Measurements from ENCODE around the gene HMGXB3. TPM values are rescaled to one million over a fixed set of nuclear protein-coding genes. Genes with fewer than 3 reads are reported as not detected.

The HMGXB3 gene
- total and polyA plus RNA-seq, 8 donors = 27.5 to 53.3 (median 41.7) TPM

DNA sequence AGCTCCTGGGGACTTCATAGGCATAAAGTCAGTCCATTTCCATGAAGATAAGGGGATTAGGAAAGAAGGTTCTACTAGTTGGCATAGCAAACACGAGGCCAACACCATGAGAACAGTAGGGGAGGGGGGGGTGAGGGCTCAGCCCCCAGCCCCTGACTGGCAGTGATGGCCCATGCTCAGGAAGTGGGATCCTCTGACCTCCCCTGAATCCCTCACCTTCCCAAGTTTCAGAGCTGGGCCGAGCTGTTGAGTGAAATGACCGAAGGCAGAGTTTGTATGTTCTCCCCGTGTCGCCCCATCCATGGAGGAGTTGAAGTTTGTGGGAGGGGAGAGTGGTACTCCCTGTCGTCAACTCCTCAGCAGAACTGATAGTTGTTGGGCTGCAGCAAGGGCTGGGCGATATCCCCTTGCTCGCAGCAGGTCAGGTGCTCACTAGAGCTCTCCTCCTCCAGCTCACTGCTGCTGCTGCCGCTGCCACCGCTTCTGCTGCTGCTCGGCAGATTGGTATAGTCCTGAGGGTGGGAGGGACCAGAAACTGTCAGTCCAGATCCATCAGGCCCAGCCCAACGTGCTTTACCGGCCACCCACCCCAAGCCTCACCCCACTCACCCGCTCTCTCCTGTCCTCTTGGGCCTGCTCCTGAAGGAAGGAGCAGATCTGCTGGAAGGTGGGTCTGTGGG lies 53.3 kb downstream of the HMGXB3 start:
- H3K4me1 ChIP-seq = peaks cover 0 to 29% of the 10 kb centered on the region in 2 donors
- ATAC-seq (no peak), DNase-seq (no peak)
- H3K27me3 ChIP-seq = no peaks in the 10 kb centered on the region
- intact Hi-C loops (cut with DNase I) = no loop called here
- no peaks in the 10 kb centered on the region for H3K9me3 ChIP-seq
- TF ChIP-seq, protein P1, sequence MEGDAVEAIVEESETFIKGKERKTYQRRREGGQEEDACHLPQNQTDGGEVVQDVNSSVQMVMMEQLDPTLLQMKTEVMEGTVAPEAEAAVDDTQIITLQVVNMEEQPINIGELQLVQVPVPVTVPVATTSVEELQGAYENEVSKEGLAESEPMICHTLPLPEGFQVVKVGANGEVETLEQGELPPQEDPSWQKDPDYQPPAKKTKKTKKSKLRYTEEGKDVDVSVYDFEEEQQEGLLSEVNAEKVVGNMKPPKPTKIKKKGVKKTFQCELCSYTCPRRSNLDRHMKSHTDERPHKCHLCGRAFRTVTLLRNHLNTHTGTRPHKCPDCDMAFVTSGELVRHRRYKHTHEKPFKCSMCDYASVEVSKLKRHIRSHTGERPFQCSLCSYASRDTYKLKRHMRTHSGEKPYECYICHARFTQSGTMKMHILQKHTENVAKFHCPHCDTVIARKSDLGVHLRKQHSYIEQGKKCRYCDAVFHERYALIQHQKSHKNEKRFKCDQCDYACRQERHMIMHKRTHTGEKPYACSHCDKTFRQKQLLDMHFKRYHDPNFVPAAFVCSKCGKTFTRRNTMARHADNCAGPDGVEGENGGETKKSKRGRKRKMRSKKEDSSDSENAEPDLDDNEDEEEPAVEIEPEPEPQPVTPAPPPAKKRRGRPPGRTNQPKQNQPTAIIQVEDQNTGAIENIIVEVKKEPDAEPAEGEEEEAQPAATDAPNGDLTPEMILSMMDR (IDR thresholded peaks at IDR 0.05) = no peak
- peaks cover 0 to 85% of the 10 kb centered on the region in 2 donors for H3K36me3 ChIP-seq
- no peak overlapping the region for H3K4me3 ChIP-seq
- H3K27ac ChIP-seq = peak overlapping the region in 1 of 2 donors; percentile 46

DNA sequence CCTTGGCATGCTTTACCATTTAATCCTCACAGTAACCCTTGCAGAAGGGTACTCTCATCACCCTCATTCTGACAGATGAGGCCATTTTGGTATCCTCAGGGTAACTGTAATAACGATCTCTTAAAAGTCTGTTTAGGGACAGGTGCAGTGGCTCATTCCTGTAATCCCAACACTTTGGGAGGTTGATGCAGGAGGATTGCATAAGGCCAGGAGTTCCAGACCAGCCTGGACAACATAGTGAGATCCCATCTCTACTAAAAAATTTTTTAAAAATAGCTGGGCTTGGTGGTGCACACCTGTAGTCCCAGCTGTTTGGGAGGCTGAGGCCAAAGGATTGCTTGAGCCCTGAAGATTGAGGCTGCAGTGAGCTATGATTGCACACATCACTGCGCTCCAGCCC lies 54.0 kb downstream of the HMGXB3 start:
- DNase-seq (no peak), ATAC-seq (no peak)
- TF ChIP-seq, protein P1 (IDR thresholded peaks at IDR 0.05) = no peak
- no peak overlapping the region for H3K4me3 ChIP-seq
- no peak overlapping the region for H3K27ac ChIP-seq
- peaks cover 0 to 80% of the 10 kb centered on the region in 2 donors for H3K36me3 ChIP-seq
- H3K27me3 ChIP-seq = no peaks in the 10 kb centered on the region
- peaks cover 0 to 36% of the 10 kb centered on the region in 2 donors for H3K4me1 ChIP-seq
- no peaks in the 10 kb centered on the region for H3K9me3 ChIP-seq
- intact Hi-C loops (cut with DNase I) = no loop called here

DNA sequence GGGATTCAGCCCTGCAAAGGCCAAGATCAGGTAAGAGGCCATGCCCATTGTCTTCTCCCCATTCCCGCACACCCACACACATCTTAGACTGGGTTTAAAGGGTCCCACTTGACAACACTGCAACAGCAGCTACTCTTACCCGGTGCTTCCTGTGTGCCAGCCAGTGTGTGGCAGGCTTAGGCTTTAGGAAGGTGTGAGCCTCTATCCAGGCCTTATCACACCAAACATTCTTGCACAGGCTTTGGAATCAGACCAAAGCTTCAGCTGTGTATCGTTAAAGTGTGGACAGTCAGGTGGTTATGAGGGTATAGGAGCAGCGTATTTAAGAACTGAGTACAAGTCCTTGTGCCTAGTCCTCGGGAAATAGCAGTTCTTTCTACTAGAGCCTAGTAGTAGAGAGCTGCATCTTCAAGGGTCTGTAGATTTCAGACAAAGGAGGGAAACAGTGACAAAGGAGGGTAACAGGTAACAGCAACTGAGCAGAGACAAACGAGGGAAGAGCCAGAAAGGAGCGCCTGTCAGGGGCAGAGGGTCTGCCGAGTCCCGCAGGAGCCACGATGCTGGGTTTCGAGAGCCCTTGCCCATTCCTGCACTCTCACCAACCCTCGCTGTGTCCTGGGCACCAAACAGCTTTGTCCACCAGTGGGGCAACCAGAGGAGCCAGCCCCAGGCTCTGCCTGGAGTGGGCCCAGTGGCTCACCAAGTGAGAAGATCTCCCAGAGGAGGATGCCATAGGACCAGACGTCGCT lies 55.0 kb downstream of the HMGXB3 start:
- intact Hi-C loops (cut with DNase I) = no loop called here
- no peak overlapping the region for H3K27ac ChIP-seq
- no peaks in the 10 kb centered on the region for H3K27me3 ChIP-seq
- H3K9me3 ChIP-seq = no peaks in the 10 kb centered on the region
- H3K4me3 ChIP-seq = no peak overlapping the region
- peaks cover 0 to 39% of the 10 kb centered on the region in 2 donors for H3K4me1 ChIP-seq
- no peak for DNase-seq
- TF ChIP-seq, protein P1 (IDR thresholded peaks at IDR 0.05) = no peak
- peaks cover 0 to 77% of the 10 kb centered on the region in 2 donors for H3K36me3 ChIP-seq
- no peak for ATAC-seq

DNA sequence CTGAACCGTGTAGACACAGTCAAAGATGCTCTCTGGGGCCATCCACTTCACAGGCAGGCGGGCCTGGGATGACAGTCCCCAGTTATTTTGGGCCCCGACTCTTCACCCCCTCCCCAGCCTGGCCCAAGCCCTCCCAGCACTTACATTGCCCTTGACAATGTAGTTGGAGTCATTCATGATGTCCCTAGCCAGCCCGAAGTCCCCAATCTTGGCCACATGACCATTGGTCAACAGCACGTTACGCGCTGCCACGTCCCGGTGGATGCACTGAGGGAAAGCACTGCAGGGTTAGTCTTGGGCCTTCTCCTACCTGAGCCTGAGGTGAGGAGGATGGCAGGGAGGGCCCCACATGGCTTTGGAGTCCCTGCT lies 55.5 kb downstream of the HMGXB3 start:
- TF ChIP-seq, protein P1 (IDR thresholded peaks at IDR 0.05) = no peak
- no peak for DNase-seq
- Histone ChIP-seq H3K36me3 (peaks cover 0 to 71% of the 10 kb centered on the region in 2 donors), H3K27ac (no peak overlapping the region), H3K4me1 (peaks cover 0 to 39% of the 10 kb centered on the region in 2 donors), H3K9me3 (no peaks in the 10 kb centered on the region), H3K27me3 (no peaks in the 10 kb centered on the region), H3K4me3 (no peak overlapping the region)
- ATAC-seq = no peak
- intact Hi-C loops (cut with DNase I) = no loop called here

DNA sequence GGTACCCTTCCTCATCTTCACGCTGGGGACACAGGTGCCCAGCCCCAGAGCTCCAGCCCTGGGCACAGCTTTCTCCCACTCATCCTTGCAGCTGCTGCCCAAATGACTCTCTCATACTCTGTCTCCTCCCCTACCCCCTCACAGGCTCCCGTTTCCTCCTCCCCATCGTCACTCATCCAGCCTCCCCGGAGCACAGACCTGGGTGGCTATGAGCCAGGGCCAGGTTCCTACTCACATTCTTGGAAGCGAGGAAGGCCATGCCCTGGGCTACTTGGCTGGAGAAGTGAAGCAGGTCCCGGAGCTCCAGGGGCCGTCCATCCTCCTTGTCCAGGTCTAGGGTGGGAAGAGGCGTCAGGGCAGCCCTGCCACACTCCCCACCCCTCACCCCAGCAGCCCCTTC lies 56.5 kb downstream of the HMGXB3 start:
- intact Hi-C loops (cut with DNase I) = no loop called here
- Histone ChIP-seq H3K9me3 (no peaks in the 10 kb centered on the region), H3K27ac (no peak overlapping the region), H3K27me3 (no peaks in the 10 kb centered on the region), H3K36me3 (peaks cover 0 to 67% of the 10 kb centered on the region in 2 donors), H3K4me1 (peaks cover 0 to 38% of the 10 kb centered on the region in 2 donors), H3K4me3 (no peak overlapping the region)
- ATAC-seq (no peak), DNase-seq (no peak)
- TF ChIP-seq, protein P1 (IDR thresholded peaks at IDR 0.05) = no peak
